ENCODE results near the gene NCOA4. TPM values are rescaled to one million over a fixed set of nuclear protein-coding genes. Genes with fewer than 3 reads are reported as not detected.
"Not testable (repeated sequence)": the region's sequence is repeated elsewhere in the genome, so short reads cannot be mapped to it uniquely, and the experiment has no call there.

The NCOA4 gene
- total RNA-seq, 2 donors from 2014 or later, result 90.0 to 128 TPM

GRCh38 chr10:46014683-46015405, 15.6 kb downstream of the NCOA4 start:
- H3K9me3 Mint-ChIP-seq, result no peaks in the 10 kb centered on the region
- H3K27ac Mint-ChIP-seq, result peak overlapping the region; percentile 32 to 47
- ATAC-seq, result no peak
- DNase-seq (ENCODE audit: low spot score in 2 of 2), result no peak
- H3K36me3 Mint-ChIP-seq, result peaks cover 0 to 8% of the 10 kb centered on the region in 2 donors

GRCh38 chr10:46014206-46014605, 16.2 kb downstream of the NCOA4 start:
- Mint-ChIP-seq H3K27ac (no peak overlapping the region), H3K9me3 (no peaks in the 10 kb centered on the region), H3K36me3 (peaks cover 0 to 8% of the 10 kb centered on the region in 2 donors)
- ATAC-seq, result no peak
- no peak for DNase-seq (ENCODE audit: low spot score in 2 of 2)

GRCh38 chr10:46012746-46013145, 17.7 kb downstream of the NCOA4 start:
- ATAC-seq, result no peak
- Mint-ChIP-seq H3K27ac (peak overlapping the region in 1 of 2 donors; percentile 30), H3K9me3 (no peaks in the 10 kb centered on the region), H3K36me3 (peaks cover 0 to 16% of the 10 kb centered on the region in 2 donors)
- no peak for DNase-seq (ENCODE audit: low spot score in 2 of 2)

- no peak for ATAC-seq
- peaks cover 5 to 25% of the 10 kb centered on the region in 2 donors for H3K36me3 Mint-ChIP-seq
- H3K27ac Mint-ChIP-seq, result peak overlapping the region in 1 of 2 donors; percentile 66
- DNase-seq (ENCODE audit: low spot score in 2 of 2), result no peak
- H3K9me3 Mint-ChIP-seq, result no peaks in the 10 kb centered on the region
Measured at GRCh38 chr10:46006219-46006618, 24.2 kb downstream of the NCOA4 start.

GRCh38 chr10:46005383-46005782, 25.0 kb downstream of the NCOA4 start:
- Mint-ChIP-seq H3K36me3 (peaks cover 5 to 26% of the 10 kb centered on the region in 2 donors), H3K27ac (no peak overlapping the region), H3K9me3 (no peaks in the 10 kb centered on the region)
- DNase-seq (ENCODE audit: low spot score in 2 of 2), result no peak
- no peak for ATAC-seq

- Mint-ChIP-seq H3K36me3 (peaks cover 5 to 30% of the 10 kb centered on the region in 2 donors), H3K27ac (no peak overlapping the region), H3K9me3 (no peaks in the 10 kb centered on the region)
- DNase-seq (ENCODE audit: low spot score in 2 of 2) (no peak), ATAC-seq (no peak)
Measured at GRCh38 chr10:46004963-46005362, 25.5 kb downstream of the NCOA4 start.

- DNase-seq (ENCODE audit: low spot score in 2 of 2), result no peak
- H3K27ac Mint-ChIP-seq, result peak overlapping the region in 1 of 2 donors; percentile 75
- H3K36me3 Mint-ChIP-seq, result peaks cover 14 to 42% of the 10 kb centered on the region in 2 donors
- no peak for ATAC-seq
- H3K9me3 Mint-ChIP-seq, result no peaks in the 10 kb centered on the region
Measured at GRCh38 chr10:46002916-46003693, 27.3 kb downstream of the NCOA4 start.

- H3K9me3 Mint-ChIP-seq; DNase-seq (ENCODE audit: low spot score in 2 of 2); ATAC-seq: not testable (repeated sequence)
- peaks cover 19 to 46% of the 10 kb centered on the region in 2 donors for H3K36me3 Mint-ChIP-seq
- peak overlapping the region; percentile 39 to 71 for H3K27ac Mint-ChIP-seq
Measured at GRCh38 chr10:46002189-46002687, 28.2 kb downstream of the NCOA4 start.

GRCh38 chr10:46001187-46001756, 29.2 kb downstream of the NCOA4 start:
- H3K36me3 Mint-ChIP-seq, result peaks cover 22 to 50% of the 10 kb centered on the region in 2 donors
- DNase-seq (ENCODE audit: low spot score in 2 of 2), result no peak
- no peak for ATAC-seq
- no peaks in the 10 kb centered on the region for H3K9me3 Mint-ChIP-seq
- no peak overlapping the region for H3K27ac Mint-ChIP-seq

GRCh38 chr10:46000538-46000937, 29.9 kb downstream of the NCOA4 start:
- Mint-ChIP-seq H3K9me3 (no peaks in the 10 kb centered on the region), H3K36me3 (peaks cover 22 to 50% of the 10 kb centered on the region in 2 donors), H3K27ac (no peak overlapping the region)
- no peak for DNase-seq (ENCODE audit: low spot score in 2 of 2)
- ATAC-seq, result no peak

GRCh38 chr10:45999955-46000354, 30.5 kb downstream of the NCOA4 start:
- not testable (repeated sequence) for H3K9me3 Mint-ChIP-seq; H3K27ac Mint-ChIP-seq; ATAC-seq; DNase-seq (ENCODE audit: low spot score in 2 of 2)
- H3K36me3 Mint-ChIP-seq, result peaks cover 22 to 50% of the 10 kb centered on the region in 2 donors

- Mint-ChIP-seq H3K27ac (no peak overlapping the region), H3K9me3 (no peaks in the 10 kb centered on the region), H3K36me3 (peaks cover 22 to 45% of the 10 kb centered on the region in 2 donors)
- ATAC-seq (no peak), DNase-seq (ENCODE audit: low spot score in 2 of 2) (no peak)
Measured at GRCh38 chr10:45997994-45998763, 32.2 kb downstream of the NCOA4 start.

GRCh38 chr10:45997557-45997956, 32.9 kb downstream of the NCOA4 start:
- Mint-ChIP-seq H3K27ac (peak overlapping the region; percentile 35 to 91), H3K9me3 (no peaks in the 10 kb centered on the region), H3K36me3 (peaks cover 22 to 43% of the 10 kb centered on the region in 2 donors)
- DNase-seq (ENCODE audit: low spot score in 2 of 2) (no peak), ATAC-seq (no peak)

GRCh38 chr10:45985590-45985989, 44.8 kb downstream of the NCOA4 start:
- not testable (repeated sequence) for ATAC-seq; H3K36me3 Mint-ChIP-seq; H3K27ac Mint-ChIP-seq; H3K9me3 Mint-ChIP-seq; DNase-seq (ENCODE audit: low spot score in 2 of 2)

GRCh38 chr10:45984473-45984872, 46.0 kb downstream of the NCOA4 start:
- ATAC-seq; H3K9me3 Mint-ChIP-seq; H3K27ac Mint-ChIP-seq; DNase-seq (ENCODE audit: low spot score in 2 of 2); H3K36me3 Mint-ChIP-seq: not testable (repeated sequence)

GRCh38 chr10:45983538-45984186, 46.8 kb downstream of the NCOA4 start:
- peak overlapping the region in 1 of 2 donors; percentile 65 for H3K27ac Mint-ChIP-seq
- not testable (repeated sequence) for H3K36me3 Mint-ChIP-seq, H3K9me3 Mint-ChIP-seq
- ATAC-seq (peak in 1 of 2 donors; percentile 73), DNase-seq (ENCODE audit: low spot score in 2 of 2) (peak in 1 of 2 donors; percentile 27)

All from activated naive CD4-positive, alpha-beta T cell treated with anti-CD3 and anti-CD28 coated beads, Interleukin-2, amount 50 U/mL, for 72 hours (primary cell).